GM18861 (cell line): ENCODE measurements around the gene ZNFX1.

Source experiments
- ATAC-seq: cut with Tn5 transposase; IDR thresholded peaks from one replicate; pipeline ENCODE4 v1.9.1; 2021; ENCODE audit not compliant: unreplicated experiment

ZNFX1 gene

GRCh38 chr20:49279677-49280462 lies 2.0 kb upstream of the ZNFX1 start:
- no peak for ATAC-seq

DNA sequence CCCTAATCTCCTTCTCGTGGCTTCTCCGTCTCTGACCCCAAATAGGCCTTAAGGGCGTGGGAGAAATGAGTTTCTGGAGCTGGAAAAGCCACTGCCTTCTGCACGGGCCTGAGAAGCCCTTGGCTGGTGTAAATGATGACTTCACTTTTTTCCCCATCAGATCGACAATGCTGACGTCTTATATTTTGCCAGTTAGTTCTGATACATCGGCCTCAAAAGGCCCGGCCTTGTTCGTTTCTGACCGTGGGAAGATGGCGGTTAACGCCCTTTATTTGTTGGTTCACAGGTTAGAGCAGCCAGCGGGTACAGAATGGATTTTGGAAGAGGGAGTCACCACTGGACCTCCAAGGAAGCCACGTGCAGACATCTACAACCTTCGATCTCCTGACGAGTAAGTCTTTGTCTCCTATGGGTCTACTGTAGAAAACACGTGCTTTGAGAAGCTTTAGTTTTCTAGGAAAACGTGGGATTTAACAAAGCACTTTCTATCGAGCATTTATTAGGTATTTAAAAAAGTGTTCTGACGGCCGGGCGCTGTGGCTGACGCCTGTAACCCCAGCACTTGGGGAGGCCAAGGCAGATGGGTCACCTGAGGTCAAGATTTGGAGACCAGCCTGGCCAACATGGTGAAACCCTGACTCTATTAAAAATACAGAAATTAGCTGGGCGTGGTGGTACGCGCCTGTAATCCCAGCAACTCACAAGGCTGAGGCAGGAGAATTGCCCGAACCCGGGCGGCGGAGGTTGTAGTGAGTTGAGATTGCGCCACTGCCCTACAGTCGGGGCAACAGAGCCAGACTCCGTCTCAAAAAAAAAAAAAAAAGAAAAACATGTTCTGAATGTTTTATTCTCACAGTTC lies 1.2 kb upstream of the ZNFX1 start:
- peak; percentile 0 for ATAC-seq

DNA sequence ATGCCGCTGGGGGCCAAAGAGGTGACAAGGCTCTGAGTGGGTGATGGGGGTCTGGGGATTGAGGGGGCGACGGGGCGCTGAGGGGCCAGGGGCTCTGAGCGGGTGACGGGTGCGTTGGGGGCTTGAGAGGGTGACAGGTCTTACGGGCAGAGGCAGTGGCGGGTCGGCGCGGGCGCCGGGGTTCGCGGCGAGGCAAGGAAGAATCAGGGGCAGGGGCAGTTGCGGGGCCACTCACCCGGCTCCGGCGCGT lies 146 bp downstream of the ZNFX1 start:
- no peak for ATAC-seq

GRCh38 chr20:49276961-49277785 lies 684 bp downstream of the ZNFX1 start:
- ATAC-seq = no peak

DNA sequence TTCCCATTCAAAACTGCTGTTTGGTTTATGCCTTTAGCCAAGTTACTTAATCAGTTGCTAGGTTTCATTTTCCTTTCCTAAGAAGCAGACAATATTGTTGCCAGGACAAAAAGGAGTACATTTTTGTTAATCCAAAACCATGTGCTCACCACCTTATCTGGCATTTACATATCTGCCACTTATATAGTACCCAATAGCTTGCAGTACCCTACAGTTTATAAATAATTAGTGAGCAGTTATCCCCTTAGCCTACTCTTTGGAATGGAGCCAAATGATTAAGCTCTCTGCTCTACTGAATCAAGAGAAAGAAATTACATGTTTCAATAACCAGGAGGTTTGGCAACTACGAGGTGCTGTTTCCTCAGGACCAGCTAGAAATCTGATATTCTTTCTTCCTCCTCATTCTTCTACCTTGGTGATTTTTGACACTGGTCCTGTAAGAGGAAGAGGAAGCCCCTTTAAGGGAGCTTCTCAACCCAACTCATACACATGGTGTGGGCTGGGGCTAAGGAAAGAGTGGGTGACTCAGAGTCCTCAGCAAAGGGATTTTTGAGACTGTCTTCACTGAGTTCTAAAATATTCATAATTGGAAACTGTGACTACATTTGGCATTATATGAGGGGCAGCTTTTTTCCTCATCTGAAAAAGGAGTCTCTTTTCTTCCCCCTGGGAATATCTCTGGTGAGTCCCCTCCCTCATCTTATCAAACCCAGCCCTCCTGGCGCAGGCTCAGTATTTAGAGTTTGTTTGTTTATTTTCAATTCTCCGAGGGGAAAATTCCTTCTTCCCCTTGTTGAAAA lies 1.5 kb downstream of the ZNFX1 start:
- ATAC-seq = no peak

DNA sequence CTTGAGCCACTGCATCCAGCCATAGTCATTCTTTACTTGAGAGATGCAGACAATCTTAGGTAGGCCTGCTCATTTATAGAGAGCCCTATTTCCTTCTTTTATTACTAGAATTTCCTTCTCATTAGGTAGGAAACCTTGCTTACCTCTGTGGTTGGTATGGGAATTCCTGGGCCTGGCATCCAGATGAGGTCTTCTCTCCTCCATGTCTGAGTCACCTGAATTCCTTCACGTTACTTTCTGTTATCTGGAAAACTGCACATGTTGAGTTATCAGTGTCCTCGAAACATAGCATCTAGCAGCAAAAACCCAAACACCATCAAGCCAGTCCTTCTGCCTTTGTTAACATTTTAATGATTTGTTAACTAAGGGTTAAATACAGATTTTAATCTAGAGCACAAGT lies 2.2 kb downstream of the ZNFX1 start:
- ATAC-seq = no peak

GRCh38 chr20:49275216-49275615 lies 2.6 kb downstream of the ZNFX1 start:
- ATAC-seq = no peak

DNA sequence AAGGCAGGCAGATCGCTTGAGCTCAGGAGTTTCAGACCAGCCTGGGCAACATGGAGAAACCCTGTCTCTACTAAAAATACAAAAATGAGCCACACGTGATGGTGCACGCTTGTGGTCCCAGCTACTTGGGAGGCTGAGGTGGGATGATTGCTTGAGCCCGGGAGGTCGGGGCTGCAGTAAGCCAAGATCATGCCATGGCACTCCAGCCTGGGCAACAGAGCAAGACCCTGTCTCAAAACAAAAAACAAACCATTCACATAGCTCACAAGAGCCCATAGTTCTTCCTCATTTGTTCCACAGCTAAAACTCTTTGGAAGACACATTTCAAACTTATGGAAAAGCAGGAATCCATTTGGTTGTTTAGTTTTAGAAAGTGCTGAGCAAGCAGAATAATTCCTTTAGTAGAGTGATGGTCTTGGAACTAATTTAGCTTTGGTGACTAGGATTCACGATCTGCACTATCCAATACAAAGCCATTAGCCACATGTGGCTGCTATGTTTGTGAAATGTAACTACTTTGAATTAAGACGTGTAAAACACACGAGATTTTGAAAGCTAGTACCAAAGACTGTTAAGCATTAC lies 4.1 kb downstream of the ZNFX1 start:
- ATAC-seq = no peak

- ATAC-seq = no peak
These were observed 5.2 kb downstream of the ZNFX1 start for GRCh38 chr20:49272654-49273053.

DNA sequence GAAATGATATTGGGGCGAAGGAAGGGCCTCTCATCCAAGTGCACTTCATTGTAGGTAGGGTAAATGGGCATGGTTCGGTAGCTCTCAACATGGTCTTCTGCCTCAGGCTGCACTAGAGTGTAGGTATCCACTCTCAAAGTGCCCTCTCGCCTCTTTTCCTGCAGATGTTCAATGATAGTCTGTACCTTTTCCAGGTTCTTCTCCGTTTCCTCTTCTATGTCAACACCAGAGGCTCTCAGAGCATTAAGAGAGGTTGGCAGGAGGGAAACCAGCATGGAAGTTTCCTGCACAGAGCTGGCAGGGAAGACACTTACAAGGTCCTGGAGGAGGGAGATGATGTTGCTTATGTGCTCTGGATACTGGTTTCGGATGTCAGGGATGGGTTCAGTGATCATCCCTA lies 7.1 kb downstream of the ZNFX1 start:
- ATAC-seq = no peak

- no peak for ATAC-seq
These were observed 7.7 kb downstream of the ZNFX1 start for GRCh38 chr20:49270177-49270576.

GRCh38 chr20:49268600-49269365 lies 9.1 kb downstream of the ZNFX1 start:
- ATAC-seq = peak; percentile 50

- ATAC-seq = no peak
These were observed 10.5 kb downstream of the ZNFX1 start for GRCh38 chr20:49267327-49267726.

GRCh38 chr20:49262444-49262843 lies 15.4 kb downstream of the ZNFX1 start:
- ATAC-seq = no peak

- ATAC-seq = no peak
These were observed 16.7 kb downstream of the ZNFX1 start for GRCh38 chr20:49261173-49261572.

- ATAC-seq = no peak
These were observed 17.6 kb downstream of the ZNFX1 start for GRCh38 chr20:49260218-49260617.

GRCh38 chr20:49259799-49260198 lies 18.1 kb downstream of the ZNFX1 start:
- ATAC-seq = no peak

DNA sequence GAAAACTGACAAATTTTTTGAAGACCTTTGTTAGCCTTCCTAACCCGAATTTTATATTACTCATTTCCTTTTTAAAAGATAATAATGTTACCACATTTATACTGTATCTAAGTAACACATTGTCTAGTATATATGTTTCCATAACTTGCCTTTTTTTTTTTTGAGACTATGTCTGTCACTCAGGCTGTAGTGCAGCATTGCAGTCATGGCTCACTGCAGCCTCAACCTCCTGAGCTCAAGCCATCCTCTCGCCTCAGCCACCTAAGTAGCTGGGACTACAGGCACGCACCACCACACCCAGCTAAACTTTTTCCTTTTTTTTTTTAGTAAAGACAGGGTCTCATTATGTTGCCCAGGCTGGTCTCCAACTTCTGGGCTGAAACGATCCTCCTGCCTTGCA lies 18.6 kb downstream of the ZNFX1 start:
- no peak for ATAC-seq

DNA sequence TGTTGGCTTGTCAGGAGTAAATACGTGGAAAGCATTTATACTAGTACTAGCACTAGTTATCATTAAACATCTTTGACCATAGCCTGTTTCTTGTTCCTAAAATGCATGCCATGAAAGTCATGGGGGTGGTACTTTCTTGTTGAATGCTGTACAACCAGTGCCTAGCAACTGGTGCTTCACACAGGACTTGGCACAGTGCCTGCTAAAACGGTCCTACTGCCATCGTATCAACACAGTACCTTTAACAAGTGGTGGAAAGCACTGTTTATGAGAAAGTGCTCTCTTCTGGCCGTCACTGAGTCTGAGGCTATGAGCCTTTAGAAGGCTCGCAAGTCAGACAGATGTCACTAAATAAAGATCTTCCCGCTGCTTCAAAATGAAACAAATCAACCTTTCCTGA lies 21.6 kb downstream of the ZNFX1 start:
- no peak for ATAC-seq
